OCI-LY1 (cell line): Measurements from ENCODE around the gene TNFRSF18.

Source experiments
- H2AFZ ChIP-seq: fragments of 200-600 bp; sonication (generic), shearing (Covaris generic); 2 replicates; pipeline ENCODE4 v1.6.0; 2014; ENCODE audit warnings: antibody characterized with exemption, mild to moderate bottlenecking, low read length
- H3F3A ChIP-seq: fragments of 200-600 bp; sonication (generic), shearing (Covaris generic); 2 replicates; pipeline ENCODE4 v1.6.0; 2014; ENCODE audit warnings: mild to moderate bottlenecking, antibody characterized with exemption, low read length, moderate library complexity; ENCODE audit not compliant: insufficient read depth
- H3K27ac ChIP-seq: fragments of 200-600 bp; sonication (generic); 2 replicates; pipeline ENCODE4 v1.5.1; 2014; ENCODE audit warnings: low read length, mixed run types, mild to moderate bottlenecking, low read depth; ENCODE audit not compliant: poor library complexity, severe bottlenecking
- H3K27me3 ChIP-seq: fragments of 200-600 bp; sonication (generic); 2 replicates; pipeline ENCODE4 v1.6.0; 2014; ENCODE audit warnings: antibody characterized with exemption, mild to moderate bottlenecking, low read length, moderate library complexity; ENCODE audit not compliant: insufficient read depth
- H3K36me3 ChIP-seq: fragments of 200-600 bp; sonication (generic); 2 replicates; pipeline ENCODE4 v1.6.1; 2014; ENCODE audit warnings: mild to moderate bottlenecking, antibody characterized with exemption, low read length, moderate library complexity, mixed read lengths; ENCODE audit not compliant: insufficient read depth
- H3K4me1 ChIP-seq: fragments of 200-600 bp; sonication (generic); 2 replicates; pipeline ENCODE4 v1.5.1; 2014; ENCODE audit warnings: mild to moderate bottlenecking, low read length, moderate library complexity; ENCODE audit not compliant: insufficient read depth, severe bottlenecking
- H3K4me2 ChIP-seq: fragments of 200-600 bp; sonication (generic), shearing (Covaris generic); 2 replicates; pipeline ENCODE4 v1.6.1; 2014; ENCODE audit warnings: low read length
- H3K4me3 ChIP-seq: fragments of 200-600 bp; sonication (generic); 2 replicates; pipeline ENCODE4 v1.5.1; 2014; ENCODE audit warnings: low read length, low read depth, mild to moderate bottlenecking, mixed read lengths; ENCODE audit not compliant: poor library complexity, severe bottlenecking
- H3K79me2 ChIP-seq: fragments of 200-600 bp; shearing (Covaris generic); 2 replicates; pipeline ENCODE4 v1.6.1; 2016; ENCODE audit warnings: mixed run types, low read length, mixed read lengths; ENCODE audit not compliant: insufficient read depth
- H3K9ac ChIP-seq: fragments of 200-600 bp; sonication (generic), shearing (Covaris generic); 2 replicates; pipeline ENCODE4 v1.6.1; 2014; ENCODE audit warnings: mild to moderate bottlenecking, low read length, mixed read lengths
- H3K9me2 ChIP-seq: fragments of 200-600 bp; sonication (generic), shearing (Covaris generic); 2 replicates; pipeline ENCODE4 v1.6.1; 2014; ENCODE audit warnings: low read depth, mild to moderate bottlenecking, low read length, mixed read lengths
- H3K9me3 ChIP-seq: fragments of 200-600 bp; shearing (Covaris generic); 2 replicates; pipeline ENCODE4 v1.6.1; 2014; ENCODE audit warnings: low read length, mixed read lengths
- H4K20me1 ChIP-seq: fragments of 200-600 bp; sonication (generic), shearing (Covaris generic); 2 replicates; pipeline ENCODE4 v1.6.0; 2016; ENCODE audit warnings: mild to moderate bottlenecking, low read length; ENCODE audit not compliant: insufficient read depth
- CTCF ChIP-seq: fragments of 200-600 bp; sonication (generic), shearing (Covaris generic); IDR thresholded peaks from 2 replicates; pipeline ENCODE4 v1.5.1; 2017; ENCODE audit warnings: mild to moderate bottlenecking, antibody characterized with exemption, low read length, moderate library complexity, mixed read lengths
- EZH2 ChIP-seq: fragments of 200-600 bp; sonication (generic), shearing (Covaris generic); IDR thresholded peaks from 2 replicates; pipeline ENCODE4 v1.8.0; 2017; ENCODE audit warnings: borderline replicate concordance, mixed run types, mild to moderate bottlenecking, antibody characterized with exemption, low read length, moderate library complexity, mixed read lengths

The TNFRSF18 gene

GRCh38 chr1:1215881-1216605 lies 9.7 kb upstream of the TNFRSF18 start:
- H3K4me3 ChIP-seq: no peak overlapping the region
- H3K27ac ChIP-seq: no peak overlapping the region
- H4K20me1 ChIP-seq: no peaks in the 10 kb centered on the region

GRCh38 chr1:1215080-1215676 lies 8.8 kb upstream of the TNFRSF18 start:
- Histone ChIP-seq H3K4me3 (no peak overlapping the region), H3K4me2 (no peak overlapping the region), H3K79me2 (no peaks in the 10 kb centered on the region), H3K27me3 (0 out of 2 replicates have a peak, but pooled peaks cover 8% of the 10 kb centered on the region), H3K27ac (no peak overlapping the region), H3K36me3 (peaks cover 43% of the 10 kb centered on the region), H2AFZ (no peak overlapping the region), H3K9me2 (no peaks in the 10 kb centered on the region), H3F3A (no peaks in the 10 kb centered on the region), H4K20me1 (no peaks in the 10 kb centered on the region), H3K9me3 (no peaks in the 10 kb centered on the region), H3K9ac (no peak overlapping the region), H3K4me1 (peaks cover 9% of the 10 kb centered on the region)
- TF ChIP-seq CTCF (no peak), EZH2 (no peak)

More at GRCh38 chr1:1215881-1216605, 9.7 kb upstream of the TNFRSF18 start:
- Histone ChIP-seq H3K27me3 (0 out of 2 replicates have a peak, but pooled peaks cover 8% of the 10 kb centered on the region), H3K4me2 (no peak overlapping the region), H3K4me1 (peaks cover 9% of the 10 kb centered on the region), H3K36me3 (peaks cover 52% of the 10 kb centered on the region), H3F3A (no peaks in the 10 kb centered on the region), H3K79me2 (no peaks in the 10 kb centered on the region), H2AFZ (no peak overlapping the region), H3K9me3 (no peaks in the 10 kb centered on the region), H3K9me2 (no peaks in the 10 kb centered on the region), H3K9ac (no peak overlapping the region)
- no peak for TF ChIP-seq EZH2
- TF ChIP-seq CTCF: no peak

GRCh38 chr1:1213345-1214265 lies 7.2 kb upstream of the TNFRSF18 start, which contains the start of gene TNFRSF4:
TNFRSF4 (minus strand) TSS chr1:1214153; CDS start chr1:1214127, 26 bp downstream.
- H3F3A ChIP-seq: no peaks in the 10 kb centered on the region
- H3K4me1 ChIP-seq: peaks cover 9% of the 10 kb centered on the region
- no peak for TF ChIP-seq CTCF
- TF ChIP-seq EZH2: no peak
- no peak within 1 kb of the TSS for H2AFZ ChIP-seq
- H3K27me3 ChIP-seq: 0 out of 2 replicates have a peak, but pooled peaks cover 8% of the 10 kb centered on the region
- H4K20me1 ChIP-seq: no peaks in the 10 kb centered on the region
- H3K79me2 ChIP-seq: no peaks in the 10 kb centered on the region
- no peak within 1 kb of the TSS for H3K4me2 ChIP-seq
- no peaks in the 10 kb centered on the region for H3K9me3 ChIP-seq
- H3K36me3 ChIP-seq: peaks cover 28% of the 10 kb centered on the region
- no peak within 1 kb of the TSS for H3K4me3 ChIP-seq
- H3K27ac ChIP-seq: no peak within 1 kb of the TSS
- H3K9ac ChIP-seq: no peak within 1 kb of the TSS
- H3K9me2 ChIP-seq: no peaks in the 10 kb centered on the region
